Measurements from ENCODE around the gene STK36.

The STK36 gene, protein sequence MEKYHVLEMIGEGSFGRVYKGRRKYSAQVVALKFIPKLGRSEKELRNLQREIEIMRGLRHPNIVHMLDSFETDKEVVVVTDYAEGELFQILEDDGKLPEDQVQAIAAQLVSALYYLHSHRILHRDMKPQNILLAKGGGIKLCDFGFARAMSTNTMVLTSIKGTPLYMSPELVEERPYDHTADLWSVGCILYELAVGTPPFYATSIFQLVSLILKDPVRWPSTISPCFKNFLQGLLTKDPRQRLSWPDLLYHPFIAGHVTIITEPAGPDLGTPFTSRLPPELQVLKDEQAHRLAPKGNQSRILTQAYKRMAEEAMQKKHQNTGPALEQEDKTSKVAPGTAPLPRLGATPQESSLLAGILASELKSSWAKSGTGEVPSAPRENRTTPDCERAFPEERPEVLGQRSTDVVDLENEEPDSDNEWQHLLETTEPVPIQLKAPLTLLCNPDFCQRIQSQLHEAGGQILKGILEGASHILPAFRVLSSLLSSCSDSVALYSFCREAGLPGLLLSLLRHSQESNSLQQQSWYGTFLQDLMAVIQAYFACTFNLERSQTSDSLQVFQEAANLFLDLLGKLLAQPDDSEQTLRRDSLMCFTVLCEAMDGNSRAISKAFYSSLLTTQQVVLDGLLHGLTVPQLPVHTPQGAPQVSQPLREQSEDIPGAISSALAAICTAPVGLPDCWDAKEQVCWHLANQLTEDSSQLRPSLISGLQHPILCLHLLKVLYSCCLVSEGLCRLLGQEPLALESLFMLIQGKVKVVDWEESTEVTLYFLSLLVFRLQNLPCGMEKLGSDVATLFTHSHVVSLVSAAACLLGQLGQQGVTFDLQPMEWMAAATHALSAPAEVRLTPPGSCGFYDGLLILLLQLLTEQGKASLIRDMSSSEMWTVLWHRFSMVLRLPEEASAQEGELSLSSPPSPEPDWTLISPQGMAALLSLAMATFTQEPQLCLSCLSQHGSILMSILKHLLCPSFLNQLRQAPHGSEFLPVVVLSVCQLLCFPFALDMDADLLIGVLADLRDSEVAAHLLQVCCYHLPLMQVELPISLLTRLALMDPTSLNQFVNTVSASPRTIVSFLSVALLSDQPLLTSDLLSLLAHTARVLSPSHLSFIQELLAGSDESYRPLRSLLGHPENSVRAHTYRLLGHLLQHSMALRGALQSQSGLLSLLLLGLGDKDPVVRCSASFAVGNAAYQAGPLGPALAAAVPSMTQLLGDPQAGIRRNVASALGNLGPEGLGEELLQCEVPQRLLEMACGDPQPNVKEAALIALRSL (N-terminal part only)

DNA sequence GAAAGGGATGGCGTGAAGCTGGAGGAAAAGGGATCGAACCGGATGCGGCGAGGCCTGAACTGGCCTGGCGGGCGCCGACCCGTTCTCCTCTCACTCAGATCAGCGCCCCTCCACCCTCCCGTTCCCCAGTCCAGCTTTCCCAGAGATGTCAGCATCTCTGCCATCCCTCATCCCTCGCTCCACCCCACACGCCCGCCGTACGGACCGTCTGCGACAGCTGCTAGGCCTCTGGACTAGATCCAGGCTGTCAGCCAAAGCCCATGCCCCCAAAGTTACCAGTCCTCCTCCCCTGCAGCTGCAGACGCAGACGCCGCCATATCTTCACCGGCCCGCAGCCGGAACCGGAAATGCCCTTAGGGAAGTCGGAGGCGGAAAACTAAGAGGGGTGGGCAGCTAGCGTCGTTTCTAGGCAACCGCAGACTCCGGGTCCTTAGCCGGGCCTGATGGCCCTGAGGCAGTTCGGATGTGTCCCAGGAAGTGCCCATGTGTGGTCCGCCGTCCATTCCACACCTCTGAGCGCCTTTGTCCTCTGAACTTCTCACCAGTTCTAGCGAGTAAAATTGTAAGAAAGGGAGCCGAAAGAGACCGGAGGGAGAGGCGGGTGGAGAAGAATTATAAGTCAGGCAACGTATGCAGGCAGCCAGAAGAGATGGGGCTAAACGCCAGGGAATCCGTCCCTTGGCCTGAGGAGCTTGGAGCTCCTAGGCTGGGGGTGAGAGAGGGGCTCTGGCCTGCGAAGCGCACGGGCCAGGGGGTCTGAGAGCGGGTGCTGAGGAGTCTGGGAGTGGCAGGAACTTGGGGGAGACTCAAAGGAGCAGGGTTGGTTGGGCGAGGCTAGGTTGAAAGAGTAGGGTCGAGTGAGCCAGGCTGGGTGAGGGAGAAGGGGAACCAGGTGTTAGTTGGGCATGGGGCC lies at the start of gene STK36, which contains the start of gene RNF25:
Gene STK36 (plus strand): TSS at position 433 of the 913 bp plus-strand sequence. CDS start 744 bp downstream, outside the sequence.
Gene RNF25 (minus strand): TSS at position 349 of the 913 bp plus-strand sequence. CDS start 32 bp downstream, at position 317.
- in situ Hi-C loops (cut with MboI; ENCODE audit: low sequenced_read_pairs), result no loop called here

DNA sequence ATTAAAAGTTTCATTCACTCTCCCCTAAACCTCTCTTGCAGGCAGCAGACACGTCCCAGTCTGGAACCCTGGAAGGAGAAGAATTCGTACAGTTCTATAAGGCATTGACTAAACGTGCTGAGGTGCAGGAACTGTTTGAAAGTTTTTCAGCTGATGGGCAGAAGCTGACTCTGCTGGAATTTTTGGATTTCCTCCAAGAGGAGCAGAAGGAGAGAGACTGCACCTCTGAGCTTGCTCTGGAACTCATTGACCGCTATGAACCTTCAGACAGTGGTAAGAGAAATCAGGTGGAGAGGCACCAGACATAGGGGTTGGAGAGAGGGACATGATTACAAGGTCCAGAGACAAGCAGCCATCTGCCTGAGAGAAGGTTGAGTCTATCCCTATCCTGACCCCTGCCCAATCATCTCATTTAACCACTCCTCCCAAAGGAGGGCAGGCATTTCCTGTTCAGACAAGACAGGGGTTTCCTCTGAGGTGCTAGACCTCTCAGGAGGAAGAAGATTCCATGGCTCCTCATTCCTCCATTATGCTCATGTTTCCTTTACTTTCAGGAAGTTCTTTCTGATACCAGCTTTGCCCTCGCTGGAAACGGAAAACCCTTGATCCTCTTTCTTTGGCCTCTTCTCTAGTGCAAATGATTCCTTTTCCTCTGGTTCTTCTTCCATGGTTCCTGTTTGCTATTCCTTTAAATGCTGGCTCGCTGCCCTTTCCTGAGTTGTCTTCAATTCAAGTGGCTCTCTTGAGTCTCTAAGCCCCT lies 49.1 kb upstream of the STK36 start:
- in situ Hi-C loops (cut with MboI; ENCODE audit: low sequenced_read_pairs), result no loop called here

DNA sequence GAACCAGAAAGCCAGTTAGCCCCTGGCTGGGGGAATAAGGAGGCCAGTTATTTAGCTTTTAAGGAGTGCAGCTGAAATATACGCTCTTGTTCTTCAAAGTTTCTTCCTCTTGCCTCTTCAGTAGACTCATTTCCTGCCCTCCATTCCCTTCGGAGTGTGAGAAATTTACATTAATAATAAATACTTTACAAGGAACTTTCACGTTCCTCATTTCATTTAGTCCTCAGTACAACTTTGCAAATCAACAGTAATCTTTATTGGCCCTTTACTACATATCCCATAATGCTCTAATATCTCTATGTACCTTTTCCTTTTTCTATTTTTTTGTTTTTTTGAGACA lies 48.5 kb upstream of the STK36 start:
- in situ Hi-C loops (cut with MboI; ENCODE audit: low sequenced_read_pairs), result no loop called here

DNA sequence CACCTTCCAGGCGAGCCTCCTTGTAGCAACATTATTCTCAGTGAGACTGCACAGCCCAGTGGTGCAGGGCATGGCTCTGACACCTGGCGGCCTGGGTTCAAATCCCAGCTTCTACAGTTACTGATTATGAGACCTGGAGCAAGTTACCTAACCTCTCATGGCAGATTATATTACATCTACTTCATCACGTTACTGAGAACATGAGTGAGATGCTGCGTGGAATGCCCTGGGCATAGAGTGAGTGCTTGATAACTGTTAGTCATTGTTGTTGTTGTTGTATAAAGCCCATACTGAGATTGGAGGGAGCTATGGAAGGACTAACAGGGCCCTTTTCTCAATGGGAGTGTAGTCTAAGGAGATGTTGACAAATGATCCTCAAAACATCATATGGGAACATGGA lies 45.5 kb upstream of the STK36 start:
- in situ Hi-C loops (cut with MboI; ENCODE audit: low sequenced_read_pairs), result no loop called here

DNA sequence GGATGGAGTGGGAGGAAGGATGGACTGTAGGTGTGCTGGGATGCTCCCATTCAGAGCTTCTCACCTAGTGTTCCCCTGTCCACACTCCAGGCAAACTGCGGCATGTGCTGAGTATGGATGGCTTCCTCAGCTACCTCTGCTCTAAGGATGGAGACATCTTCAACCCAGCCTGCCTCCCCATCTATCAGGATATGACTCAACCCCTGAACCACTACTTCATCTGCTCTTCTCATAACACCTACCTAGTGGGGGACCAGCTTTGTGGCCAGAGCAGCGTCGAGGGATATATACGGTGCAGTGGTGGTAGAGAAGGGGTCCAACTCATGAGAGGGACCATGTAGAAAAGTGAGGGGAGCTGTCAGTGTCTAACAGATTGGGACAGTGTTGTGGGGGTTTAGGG lies 43.9 kb upstream of the STK36 start:
- in situ Hi-C loops (cut with MboI; ENCODE audit: low sequenced_read_pairs), result no loop called here

DNA sequence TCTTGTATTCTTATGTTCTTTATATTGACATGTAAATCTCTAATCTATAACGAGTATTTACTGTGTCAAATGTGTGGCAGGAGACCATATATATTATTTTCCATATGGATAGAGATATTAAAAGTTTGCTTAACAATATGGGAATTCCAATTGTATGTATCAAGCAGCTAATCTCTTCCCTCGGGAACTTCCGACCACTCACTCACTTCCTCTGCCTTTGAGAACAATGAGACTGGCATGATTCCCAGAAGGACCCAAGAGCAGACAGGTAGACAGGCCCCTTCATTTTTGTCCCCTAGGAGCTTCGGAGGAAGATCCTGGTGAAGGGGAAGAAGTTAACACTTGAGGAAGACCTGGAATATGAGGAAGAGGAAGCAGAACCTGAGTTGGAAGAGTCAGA lies 40.0 kb upstream of the STK36 start:
- in situ Hi-C loops (cut with MboI; ENCODE audit: low sequenced_read_pairs), result no loop called here

DNA sequence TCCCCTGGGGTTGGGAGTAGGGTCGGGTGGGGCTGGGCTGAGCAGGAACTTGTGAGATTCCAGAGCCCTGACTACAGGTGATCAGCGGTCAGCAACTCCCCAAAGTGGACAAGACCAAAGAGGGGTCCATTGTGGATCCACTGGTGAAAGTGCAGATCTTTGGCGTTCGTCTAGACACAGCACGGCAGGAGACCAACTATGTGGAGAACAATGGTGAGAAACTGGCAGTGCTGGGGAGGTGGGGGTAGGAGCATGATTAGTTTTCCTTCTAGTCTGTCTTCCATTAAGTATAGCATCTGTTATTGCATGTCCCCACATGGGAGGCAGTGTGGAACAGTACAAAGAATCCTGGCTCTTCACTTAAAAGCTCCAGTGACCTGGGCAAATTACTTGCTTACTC lies 36.2 kb upstream of the STK36 start:
- in situ Hi-C loops (cut with MboI; ENCODE audit: low sequenced_read_pairs), result no loop called here

DNA sequence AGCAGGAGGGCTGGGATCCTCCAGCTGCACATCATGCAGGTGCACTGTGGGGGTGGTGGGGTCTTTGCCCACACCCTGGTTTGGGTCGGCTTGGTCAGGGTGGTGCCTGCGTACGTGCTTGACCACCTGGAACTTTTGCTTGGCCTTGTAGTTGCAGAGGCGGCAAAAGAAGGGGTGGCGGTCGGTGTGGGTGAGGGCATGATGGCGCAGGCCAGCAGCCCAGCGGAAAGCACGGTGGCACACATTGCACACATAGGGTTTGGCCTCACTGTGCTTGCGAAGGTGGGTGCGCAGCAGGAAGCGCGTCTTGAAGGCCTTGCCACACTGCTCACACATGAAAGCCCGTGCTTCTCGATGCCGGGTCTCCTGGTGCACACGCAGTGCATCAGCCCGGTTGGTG lies 33.5 kb upstream of the STK36 start:
- in situ Hi-C loops (cut with MboI; ENCODE audit: low sequenced_read_pairs), result no loop called here

DNA sequence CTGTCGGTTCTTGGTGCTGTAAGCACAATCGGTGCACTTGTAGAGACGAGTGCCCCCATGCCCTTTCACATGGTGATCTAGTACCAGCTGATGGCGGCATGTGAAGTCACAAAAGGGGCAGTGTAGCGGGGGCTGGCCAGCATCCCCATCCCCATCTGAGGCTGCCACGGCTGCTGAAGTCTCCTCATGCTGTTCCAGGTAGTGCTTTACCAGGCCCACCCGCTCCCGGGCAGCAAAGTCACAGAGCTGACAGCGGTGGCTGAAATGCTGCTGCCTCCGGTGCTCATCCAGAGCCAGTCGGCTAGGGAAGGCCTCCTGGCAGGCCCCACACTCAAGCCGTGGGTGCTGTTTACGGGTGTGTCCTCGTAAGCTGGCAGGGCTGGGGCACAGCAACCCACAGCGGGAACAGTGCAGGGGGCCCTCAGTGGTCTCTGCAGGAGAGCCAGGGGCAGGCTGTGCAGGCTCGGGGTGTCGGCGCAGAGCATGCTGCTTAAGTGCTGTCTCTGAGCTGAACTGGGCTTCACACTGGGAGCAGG lies 29.7 kb upstream of the STK36 start:
- in situ Hi-C loops (cut with MboI; ENCODE audit: low sequenced_read_pairs), result no loop called here

DNA sequence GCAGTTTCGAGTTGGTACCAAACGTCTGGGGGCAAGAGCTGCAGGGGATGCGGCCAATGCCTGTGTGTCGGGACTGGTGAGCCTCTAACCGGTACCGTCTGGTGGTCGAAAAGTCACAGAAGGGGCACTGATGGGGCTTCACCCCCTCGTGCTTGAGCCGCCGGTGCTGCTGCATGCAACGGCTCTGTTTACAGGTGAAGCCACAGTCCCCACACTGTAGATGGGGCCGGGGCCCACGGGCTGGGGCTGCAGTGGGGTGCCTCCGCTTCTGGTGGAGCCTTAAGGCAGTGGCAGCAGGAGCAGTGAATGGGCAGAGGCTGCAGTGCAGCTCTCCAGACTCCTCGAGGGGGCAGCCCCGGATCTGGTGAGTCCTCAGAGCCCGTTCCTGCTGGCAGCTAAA lies 29.1 kb upstream of the STK36 start:
- in situ Hi-C loops (cut with MboI; ENCODE audit: low sequenced_read_pairs), result no loop called here

DNA sequence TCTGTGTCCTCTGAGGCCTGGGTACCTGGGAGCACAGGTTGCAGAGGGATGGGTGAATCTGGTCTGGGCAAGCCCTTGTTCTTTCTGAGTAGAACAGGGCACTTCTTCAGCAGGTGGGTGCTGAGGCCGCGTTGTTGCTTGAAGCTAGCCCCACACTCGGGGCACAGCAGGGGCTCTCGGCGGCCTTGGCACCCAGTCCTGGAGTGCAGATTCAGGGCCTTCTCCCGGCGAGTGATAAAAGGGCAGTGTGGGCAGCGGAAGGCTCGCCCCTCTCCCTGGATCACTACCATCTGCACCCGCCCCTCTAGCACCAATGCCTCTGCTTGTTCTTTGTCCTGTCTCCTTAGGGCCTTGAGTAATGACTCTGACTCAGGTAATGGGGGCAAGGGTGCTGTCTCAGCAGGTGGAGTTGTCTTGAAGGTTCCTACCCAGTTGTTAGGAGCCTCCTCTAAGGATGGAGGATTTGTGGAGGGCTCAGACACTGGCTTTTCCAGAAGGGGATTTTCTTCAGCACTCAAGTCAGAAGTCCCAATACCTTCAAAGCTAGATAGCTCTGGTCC lies 28.1 kb upstream of the STK36 start:
- in situ Hi-C loops (cut with MboI; ENCODE audit: low sequenced_read_pairs), result no loop called here

DNA sequence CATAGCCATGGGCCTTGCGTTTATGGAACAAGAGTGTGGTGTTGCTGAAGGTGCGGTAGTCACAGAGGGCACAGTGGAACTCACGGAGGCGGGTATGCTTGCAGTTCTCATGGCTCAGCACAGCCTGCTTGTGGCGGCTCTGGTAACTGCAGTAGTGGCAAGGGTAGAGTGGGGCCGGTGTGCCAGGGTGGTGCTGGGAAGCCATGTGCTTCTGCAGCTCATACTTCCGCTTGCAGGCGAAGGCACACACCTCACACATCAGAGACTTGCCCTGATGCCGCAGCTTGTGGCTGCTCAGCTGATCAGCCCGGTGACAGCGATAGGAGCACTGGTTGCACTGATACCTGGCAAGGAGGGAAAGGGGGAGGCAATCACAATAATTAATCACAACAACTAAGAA lies 27.2 kb upstream of the STK36 start:
- in situ Hi-C loops (cut with MboI; ENCODE audit: low sequenced_read_pairs), result no loop called here

DNA sequence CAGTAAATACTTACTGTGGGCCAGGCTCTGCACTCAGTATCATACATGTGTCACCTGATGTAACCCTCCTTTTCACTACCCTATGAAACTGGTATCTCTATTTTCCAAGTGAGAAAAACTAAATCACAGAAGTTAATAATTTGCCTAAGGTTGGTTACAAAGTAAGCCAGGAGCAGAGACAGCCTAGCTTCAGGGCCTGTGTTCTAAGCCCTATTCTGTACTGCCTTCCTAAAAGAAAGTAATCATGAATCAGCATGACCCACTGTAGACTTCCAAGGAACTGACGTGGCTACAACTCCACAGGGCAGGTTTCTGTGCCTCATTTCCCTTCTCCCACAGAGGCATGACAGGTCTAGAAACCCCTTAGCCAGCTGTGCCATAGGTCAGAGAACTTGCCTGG lies 26.8 kb upstream of the STK36 start:
- in situ Hi-C loops (cut with MboI; ENCODE audit: low sequenced_read_pairs), result no loop called here

DNA sequence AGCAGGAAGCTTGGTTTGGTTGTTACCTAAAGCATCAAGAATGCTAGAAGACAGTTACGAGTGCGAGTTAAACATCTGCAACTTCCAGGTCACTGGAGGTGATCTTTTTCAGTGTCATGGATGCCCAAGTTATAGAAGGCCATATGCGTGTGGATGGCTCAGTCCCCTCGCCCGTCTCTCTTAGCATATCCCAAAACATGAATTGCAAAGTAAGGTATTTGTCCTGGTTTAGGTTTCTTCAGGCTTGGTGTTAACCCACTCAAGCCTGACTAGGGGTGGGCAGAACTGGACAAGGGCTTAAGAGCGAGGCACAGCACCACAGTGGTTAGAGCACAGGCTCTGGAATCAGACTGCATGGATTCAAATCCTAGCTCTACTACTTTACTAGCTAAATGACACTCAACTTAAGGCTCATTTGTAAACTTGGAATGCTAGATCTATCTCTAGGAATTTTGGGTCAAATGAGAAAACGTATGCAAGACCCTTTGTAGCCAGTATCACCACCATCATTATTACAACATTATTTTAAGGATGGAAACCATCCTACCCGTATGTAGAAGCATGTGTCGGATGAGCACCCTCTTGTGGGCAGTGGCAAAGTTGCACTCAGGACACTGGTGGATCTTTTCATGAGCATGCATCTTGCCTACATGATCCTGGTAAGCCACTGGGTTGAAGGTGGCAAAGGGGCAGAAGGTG lies 23.6 kb upstream of the STK36 start:
- in situ Hi-C loops (cut with MboI; ENCODE audit: low sequenced_read_pairs), result no loop called here

DNA sequence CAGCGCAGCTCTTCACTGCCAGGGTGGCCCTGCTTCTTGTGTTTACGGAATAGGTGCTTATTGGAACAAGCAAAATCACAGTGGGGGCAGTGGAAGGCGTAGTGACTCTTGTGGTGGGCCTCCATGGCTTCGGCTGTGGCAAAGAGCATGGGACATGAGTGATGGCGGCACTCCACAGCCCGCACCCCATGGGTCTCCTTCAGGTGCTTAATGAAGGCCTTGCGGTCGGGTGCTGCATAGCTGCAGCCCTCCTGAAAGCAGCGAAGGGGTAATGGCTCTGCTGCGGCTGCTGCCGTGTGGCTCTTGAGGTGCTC lies 23.1 kb upstream of the STK36 start:
- in situ Hi-C loops (cut with MboI; ENCODE audit: low sequenced_read_pairs), result no loop called here

DNA sequence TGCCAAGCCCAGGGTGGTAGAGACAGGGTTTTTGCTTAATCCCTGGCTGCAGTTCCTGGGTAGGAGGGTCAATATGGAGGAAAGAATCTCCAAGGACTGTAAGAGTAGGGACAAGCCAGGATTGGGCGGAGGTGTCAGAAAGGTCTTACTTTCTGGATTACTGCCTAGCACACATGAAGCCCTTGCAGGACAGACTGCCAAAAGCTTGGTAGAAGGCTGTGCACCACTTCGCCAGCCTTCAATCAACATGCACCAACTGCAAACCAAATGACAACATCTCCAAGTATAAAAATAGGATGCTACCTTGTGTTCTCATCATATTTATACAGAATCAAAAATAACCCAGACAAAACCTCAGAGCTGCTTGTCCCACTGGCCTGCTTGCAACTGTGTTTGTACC lies 16.1 kb upstream of the STK36 start:
- in situ Hi-C loops (cut with MboI; ENCODE audit: low sequenced_read_pairs), result no loop called here

DNA sequence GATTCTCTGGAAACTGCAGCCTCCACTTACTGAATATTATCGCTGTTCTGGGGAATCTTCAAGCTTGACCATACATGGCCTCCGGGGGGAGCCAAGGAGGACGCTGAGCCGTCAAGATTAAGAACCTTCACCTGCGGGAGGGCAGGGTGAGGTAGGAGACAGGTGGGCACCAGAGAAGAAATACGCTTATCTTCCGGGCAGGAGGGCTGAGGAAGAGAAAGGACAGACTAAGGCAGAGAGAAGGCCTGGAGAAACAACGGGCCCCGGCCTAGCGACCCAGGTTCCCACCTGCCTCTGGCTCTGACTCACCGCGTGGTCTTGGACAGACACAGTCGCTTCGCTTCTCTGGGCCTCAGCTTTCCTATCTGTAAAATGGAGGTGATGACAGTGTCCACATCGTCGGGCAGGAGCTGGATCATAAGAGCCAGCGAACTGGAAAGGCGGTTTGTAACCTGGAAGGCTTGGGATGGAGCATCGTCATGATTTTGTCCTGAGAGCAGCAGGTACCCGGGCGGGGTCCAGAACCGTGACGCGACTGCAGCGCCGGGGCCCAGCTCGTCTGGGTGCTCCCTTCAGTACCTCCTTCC lies 13.1 kb upstream of the STK36 start:
- in situ Hi-C loops (cut with MboI; ENCODE audit: low sequenced_read_pairs), result no loop called here

Measured in HL-60/S4 treated with retinoic acid at 250 ng/mL for 4 days and 3 days (cell line).